Smooth muscle cell (in vitro differentiated cells): ENCODE measurements around the gene DCP1B. TPM values are rescaled to one million over a fixed set of nuclear protein-coding genes. Genes with fewer than 3 reads are reported as not detected.

Experiments
- DNase-seq: peaks from one replicate; lab custom pipeline; 2025; ENCODE audit not compliant: unreplicated experiment; lab: John Stamatoyannopoulos, UW
- H2AFZ ChIP-seq: fragments of 200-600 bp; sonication (generic); 2 replicates; pipeline ENCODE4 v1.6.0; 2016; ENCODE audit warnings: antibody characterized with exemption, low read depth, mild to moderate bottlenecking
- H3F3A ChIP-seq: fragments of 200-600 bp; sonication (generic); 2 replicates; pipeline ENCODE4 v1.6.0; 2017; ENCODE audit warnings: antibody characterized with exemption, low read depth
- H3K27ac ChIP-seq: fragments of 200-600 bp; sonication (generic); 2 replicates; pipeline ENCODE4 v1.5.1; 2016; ENCODE audit warnings: low read depth, mild to moderate bottlenecking
- H3K27me3 ChIP-seq: fragments of 200-600 bp; sonication (generic); 2 replicates; pipeline ENCODE4 v1.6.1; 2016; ENCODE audit warnings: low read depth, mild to moderate bottlenecking
- H3K36me3 ChIP-seq: fragments of 200-600 bp; sonication (generic); 2 replicates; pipeline ENCODE4 v1.5.1; 2016; ENCODE audit warnings: low read depth
- H3K4me1 ChIP-seq: fragments of 200-600 bp; sonication (generic); 2 replicates; pipeline ENCODE4 v1.5.1; 2016; ENCODE audit warnings: low read depth
- H3K4me2 ChIP-seq: fragments of 200-600 bp; sonication (generic); 2 replicates; pipeline ENCODE4 v1.6.0; 2016; ENCODE audit warnings: mild to moderate bottlenecking
- H3K4me3 ChIP-seq: fragments of 200-600 bp; sonication (generic); 2 replicates; pipeline ENCODE4 v1.5.1; 2016; ENCODE audit warnings: mild to moderate bottlenecking
- H3K79me2 ChIP-seq: fragments of 200-600 bp; sonication (generic); 2 replicates; pipeline ENCODE4 v1.6.0; 2016; ENCODE audit warnings: low read depth, mild to moderate bottlenecking
- H3K9ac ChIP-seq: fragments of 200-600 bp; sonication (generic); 2 replicates; pipeline ENCODE4 v1.6.0; 2016; ENCODE audit warnings: low read depth
- H3K9me3 ChIP-seq: fragments of 200-600 bp; sonication (generic); replicated peaks from 2 replicates; pipeline ENCODE4 v1.5.1; 2016; ENCODE audit warnings: low read depth
- H4K20me1 ChIP-seq: fragments of 200-600 bp; sonication (generic); 2 replicates; pipeline ENCODE4 v1.6.0; 2016; ENCODE audit warnings: low read depth
- WGBS: methylation state at CpG from one replicate; pipeline ENCODE4 v1.1.7; 2016; ENCODE audit warnings: low lambda C conversion rate; 5-methylcytosine and 5-hydroxymethylcytosine counted together
- polyA plus RNA-seq: library from polyadenylated mRNA; unstranded; fragments of >200 nt; fragmentation: Nextera tagmentation; extraction: Ambion mirVana; gene quantifications from 2 replicates; pipeline ENCODE4 v1.2.1, GENCODE V29; 2016
- total RNA-seq: library from RNA; depleted of rRNA; stranded (reverse); fragments of >200 nt; gene quantifications from 2 replicates; pipeline ENCODE4 v1.2.3, GENCODE V29; 2014
- TF ChIP-seq, protein P1 (sequence below): fragments of 200-600 bp; sonication (generic); IDR thresholded peaks from 2 replicates; pipeline ENCODE4 v1.5.1; 2017; ENCODE audit warnings: borderline replicate concordance, mild to moderate bottlenecking, antibody characterized with exemption; ENCODE audit not compliant: insufficient read depth, poor library complexity, severe bottlenecking

Gene DCP1B
- total and polyA plus RNA-seq, 2 experiments from 2014 or later = 34.9 to 38.1 TPM

DNA sequence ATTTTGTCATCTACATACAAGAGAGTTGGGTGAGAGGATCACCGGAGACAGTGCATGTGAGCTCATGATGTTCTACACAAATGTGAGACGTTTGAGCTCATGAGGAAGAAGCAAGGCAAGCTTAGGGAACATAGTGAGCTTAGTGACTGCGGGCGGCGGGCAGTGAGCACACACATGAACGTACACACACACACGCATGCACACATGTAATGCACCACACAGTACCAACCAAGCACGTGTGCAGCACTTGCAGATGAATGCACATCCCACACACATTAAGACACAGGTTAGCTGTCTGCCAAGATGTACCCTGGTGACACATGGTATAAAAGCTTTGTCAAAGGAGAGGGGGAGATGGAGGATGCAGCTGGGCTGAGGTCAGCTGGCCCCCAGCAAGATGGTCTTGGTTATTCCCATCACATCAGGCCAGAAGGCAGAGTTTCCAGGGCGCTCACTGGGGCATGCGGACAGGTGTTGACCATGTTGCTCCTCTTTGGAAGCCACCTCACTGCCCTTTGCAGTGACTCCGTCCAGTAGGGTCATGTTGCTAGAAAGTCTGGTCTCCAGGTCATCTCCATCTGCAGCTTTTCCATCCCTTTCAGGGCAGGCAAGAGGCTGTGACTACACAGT is 77.1 kb downstream of the DCP1B start:
- Histone ChIP-seq H3K79me2 (no peaks in the 10 kb centered on the region), H3K27ac (no peak overlapping the region), H3F3A (no peaks in the 10 kb centered on the region), H2AFZ (no peak overlapping the region), H3K36me3 (no peaks in the 10 kb centered on the region), H3K9me3 (no peaks in the 10 kb centered on the region), H3K27me3 (peaks cover 2% of the 10 kb centered on the region), H4K20me1 (no peaks in the 10 kb centered on the region), H3K4me2 (no peak overlapping the region), H3K9ac (no peak overlapping the region), H3K4me3 (no peak overlapping the region), H3K4me1 (no peaks in the 10 kb centered on the region)
- TF ChIP-seq, protein P1, sequence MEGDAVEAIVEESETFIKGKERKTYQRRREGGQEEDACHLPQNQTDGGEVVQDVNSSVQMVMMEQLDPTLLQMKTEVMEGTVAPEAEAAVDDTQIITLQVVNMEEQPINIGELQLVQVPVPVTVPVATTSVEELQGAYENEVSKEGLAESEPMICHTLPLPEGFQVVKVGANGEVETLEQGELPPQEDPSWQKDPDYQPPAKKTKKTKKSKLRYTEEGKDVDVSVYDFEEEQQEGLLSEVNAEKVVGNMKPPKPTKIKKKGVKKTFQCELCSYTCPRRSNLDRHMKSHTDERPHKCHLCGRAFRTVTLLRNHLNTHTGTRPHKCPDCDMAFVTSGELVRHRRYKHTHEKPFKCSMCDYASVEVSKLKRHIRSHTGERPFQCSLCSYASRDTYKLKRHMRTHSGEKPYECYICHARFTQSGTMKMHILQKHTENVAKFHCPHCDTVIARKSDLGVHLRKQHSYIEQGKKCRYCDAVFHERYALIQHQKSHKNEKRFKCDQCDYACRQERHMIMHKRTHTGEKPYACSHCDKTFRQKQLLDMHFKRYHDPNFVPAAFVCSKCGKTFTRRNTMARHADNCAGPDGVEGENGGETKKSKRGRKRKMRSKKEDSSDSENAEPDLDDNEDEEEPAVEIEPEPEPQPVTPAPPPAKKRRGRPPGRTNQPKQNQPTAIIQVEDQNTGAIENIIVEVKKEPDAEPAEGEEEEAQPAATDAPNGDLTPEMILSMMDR = no peak
- no peak for DNase-seq
- WGBS = 94% methylated on average over 11 of the region's 11 CpGs

DNA sequence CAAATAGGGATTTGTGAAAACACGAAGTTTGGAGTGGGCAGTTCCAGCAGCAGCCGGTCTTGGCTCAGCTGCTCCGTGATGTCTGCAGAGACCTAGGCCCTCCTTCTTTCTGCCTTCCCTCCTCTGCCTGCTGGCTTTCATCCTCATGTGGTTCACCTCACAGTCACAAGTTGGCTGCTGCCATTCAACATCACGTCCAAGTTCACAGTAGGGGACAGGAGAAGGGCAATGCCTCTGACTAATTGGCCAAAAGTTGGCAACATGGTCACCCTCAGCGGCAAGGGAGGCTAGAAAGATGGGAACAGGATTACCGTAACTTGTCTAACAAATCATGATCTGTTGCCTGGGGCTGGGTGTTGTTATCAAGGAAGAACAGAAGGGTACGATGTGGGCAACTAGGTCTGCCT is 78.0 kb downstream of the DCP1B start:
- TF ChIP-seq, protein P1 = no peak
- 80% methylated on average over 7 of the region's 7 CpGs for WGBS
- Histone ChIP-seq H3K4me1 (no peaks in the 10 kb centered on the region), H3K4me3 (no peak overlapping the region), H3K27me3 (peaks cover 2% of the 10 kb centered on the region), H3K9ac (no peak overlapping the region), H3K4me2 (no peak overlapping the region), H4K20me1 (no peaks in the 10 kb centered on the region), H2AFZ (no peak overlapping the region), H3F3A (no peaks in the 10 kb centered on the region), H3K79me2 (no peaks in the 10 kb centered on the region), H3K9me3 (no peaks in the 10 kb centered on the region), H3K36me3 (no peaks in the 10 kb centered on the region), H3K27ac (no peak overlapping the region)
- no peak for DNase-seq

DNA sequence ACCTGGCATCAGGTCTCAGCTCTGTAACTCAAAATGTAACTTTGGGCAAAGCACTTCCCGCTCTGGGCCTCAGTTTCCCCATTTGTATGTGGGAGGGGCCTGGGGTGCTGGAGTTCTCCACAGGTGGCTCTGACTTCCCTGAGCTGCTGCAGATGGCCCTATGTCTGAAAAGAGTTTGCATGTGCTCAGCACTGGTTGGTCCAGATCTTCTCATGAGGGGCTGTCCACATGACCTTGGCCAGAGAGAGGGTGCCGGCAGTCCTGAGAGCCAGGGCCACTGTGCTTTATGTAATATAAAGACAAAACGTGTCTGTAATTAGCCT is 78.6 kb downstream of the DCP1B start:
- Histone ChIP-seq H3K9ac (no peak overlapping the region), H3K4me1 (no peaks in the 10 kb centered on the region), H3K36me3 (no peaks in the 10 kb centered on the region), H3K9me3 (no peaks in the 10 kb centered on the region), H4K20me1 (no peaks in the 10 kb centered on the region), H2AFZ (no peak overlapping the region), H3K27me3 (peaks cover 2% of the 10 kb centered on the region), H3K27ac (no peak overlapping the region), H3K4me2 (no peak overlapping the region), H3F3A (no peaks in the 10 kb centered on the region), H3K79me2 (no peaks in the 10 kb centered on the region), H3K4me3 (no peak overlapping the region)
- WGBS = 92% methylated on average over 3 of the region's 3 CpGs
- no peak for DNase-seq
- TF ChIP-seq, protein P1 = no peak

DNA sequence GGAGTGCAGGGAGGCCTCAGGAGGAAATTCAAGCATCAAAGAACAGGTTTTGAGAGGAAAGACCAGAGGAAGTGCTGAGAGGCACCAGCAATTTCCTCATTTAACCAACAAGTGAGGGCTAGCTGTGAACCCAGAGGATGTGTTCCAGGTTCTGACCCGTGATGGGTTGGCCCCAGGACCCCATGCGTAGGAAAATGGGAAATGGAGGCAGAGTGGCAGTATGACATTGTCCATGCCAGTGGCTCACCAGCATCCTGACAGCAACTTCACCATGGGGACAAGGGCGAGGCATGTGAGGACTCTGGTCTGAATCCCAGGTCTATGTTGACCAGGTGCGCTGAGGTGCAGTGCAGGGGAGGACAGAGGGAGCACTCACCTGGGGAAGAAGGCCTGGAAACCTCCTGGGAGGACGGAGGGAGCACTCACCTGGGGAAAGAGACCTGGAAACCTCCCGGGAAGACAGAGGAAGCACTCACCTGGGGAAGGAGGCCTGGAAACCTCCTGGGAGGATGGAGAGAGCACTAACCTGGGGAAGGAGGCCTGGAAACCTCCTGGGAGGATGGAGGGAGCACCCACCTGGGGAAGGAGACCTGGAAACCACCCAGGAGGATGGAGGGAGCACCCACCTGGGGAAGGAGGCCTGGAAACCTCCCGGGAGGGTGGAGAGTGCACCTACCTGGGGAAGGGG is 79.1 kb downstream of the DCP1B start:
- Histone ChIP-seq H3K9ac (no peak overlapping the region), H3K27me3 (peaks cover 2% of the 10 kb centered on the region), H2AFZ (no peak overlapping the region), H3K36me3 (no peaks in the 10 kb centered on the region), H3K4me3 (no peak overlapping the region), H3K9me3 (no peaks in the 10 kb centered on the region), H3K4me2 (no peak overlapping the region), H3F3A (no peaks in the 10 kb centered on the region), H3K79me2 (no peaks in the 10 kb centered on the region), H3K27ac (no peak overlapping the region), H4K20me1 (no peaks in the 10 kb centered on the region), H3K4me1 (no peaks in the 10 kb centered on the region)
- WGBS = 84% methylated on average over 7 of the region's 7 CpGs
- TF ChIP-seq, protein P1 = no peak
- DNase-seq = no peak
